SHP77 treated with DMSO at 0.1 percent for 48 hours (cell line): Measurements from ENCODE around the gene PTPN7.
"Not testable (repeated sequence)": the region's sequence is repeated elsewhere in the genome, so short reads cannot be mapped to it uniquely, and the experiment has no call there.

ENCODE experiments used
- DNase-seq: peaks from one replicate; lab custom pipeline; 2025; lab: John Stamatoyannopoulos, UW

The PTPN7 gene

DNA sequence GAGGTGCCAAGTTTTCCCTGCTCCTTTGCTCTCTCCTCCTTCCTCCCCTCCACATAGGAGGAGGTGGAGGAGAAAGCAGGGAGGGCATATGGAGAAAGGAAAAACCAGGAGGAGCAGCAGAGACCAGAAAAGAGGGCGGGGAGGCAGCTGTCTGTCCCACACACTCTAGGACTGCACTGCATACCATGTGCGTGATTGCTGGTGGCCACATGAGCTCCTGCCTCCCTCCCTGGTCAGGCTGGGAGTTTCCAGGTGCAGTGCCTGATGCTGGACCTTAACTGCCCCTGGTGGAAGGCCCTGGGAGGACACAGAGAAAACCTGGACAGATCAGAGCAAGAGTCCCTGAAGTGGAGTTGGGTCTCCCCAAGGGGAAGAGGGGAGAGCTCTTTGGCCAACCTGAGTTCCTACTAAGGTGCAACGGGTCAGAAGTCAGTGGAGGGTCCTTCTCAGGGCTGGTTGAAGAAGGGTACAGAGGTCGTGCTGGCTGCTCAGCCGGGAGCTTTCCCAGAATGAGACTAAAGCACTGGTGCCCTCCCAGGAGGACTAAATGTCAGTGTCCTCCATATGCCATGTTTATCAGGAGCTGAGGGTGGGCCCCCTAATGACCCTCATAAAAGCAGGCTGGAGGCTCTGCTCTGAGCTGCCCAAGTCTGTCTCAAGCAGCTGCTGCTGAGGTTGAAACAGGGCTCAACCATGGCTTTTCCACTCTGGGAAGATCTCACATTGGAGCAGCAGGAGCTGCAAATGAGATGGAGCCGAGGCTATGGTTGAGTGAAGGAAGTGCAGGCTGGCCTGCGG, 29.7 kb upstream of the PTPN7 start:
- no peak for DNase-seq

DNA sequence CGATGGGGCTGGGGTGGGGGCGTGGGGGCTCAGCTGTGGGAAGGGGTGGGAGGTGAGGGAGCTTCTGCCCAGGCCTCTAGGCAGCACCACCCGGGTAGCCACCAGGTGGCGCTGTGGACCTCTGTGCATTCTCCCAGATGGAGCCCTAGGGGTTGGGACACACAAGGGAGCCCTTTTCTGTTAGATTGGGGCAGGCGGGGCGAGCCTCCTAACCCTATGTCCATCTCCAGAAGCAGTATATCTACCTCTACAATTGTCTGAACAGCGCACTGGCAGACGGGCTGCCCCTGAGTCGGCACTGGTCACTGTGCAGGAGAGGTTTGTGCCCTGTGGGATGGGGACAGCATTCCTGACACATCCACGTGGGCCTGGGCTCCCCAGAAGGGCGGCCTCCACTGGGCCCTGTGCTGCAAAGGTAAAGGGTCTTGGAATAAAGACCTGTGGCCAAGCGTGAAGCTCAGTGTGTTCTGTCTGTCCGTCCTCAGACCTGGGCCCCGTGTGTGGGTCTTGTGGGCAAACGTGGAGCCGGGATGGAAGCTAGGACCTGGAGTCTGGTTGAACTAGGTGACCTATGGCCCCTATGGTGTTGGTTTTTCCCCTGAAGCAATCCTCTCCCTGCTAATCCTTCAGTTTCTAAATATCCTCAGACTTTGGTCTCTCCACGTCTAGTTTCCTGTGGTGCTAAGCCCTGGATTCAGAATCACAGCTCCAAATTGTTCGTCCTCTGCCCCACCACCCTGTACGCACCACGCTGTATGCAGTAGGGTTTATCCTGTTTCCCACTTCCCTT, 28.8 kb upstream of the PTPN7 start:
- DNase-seq: no peak

DNA sequence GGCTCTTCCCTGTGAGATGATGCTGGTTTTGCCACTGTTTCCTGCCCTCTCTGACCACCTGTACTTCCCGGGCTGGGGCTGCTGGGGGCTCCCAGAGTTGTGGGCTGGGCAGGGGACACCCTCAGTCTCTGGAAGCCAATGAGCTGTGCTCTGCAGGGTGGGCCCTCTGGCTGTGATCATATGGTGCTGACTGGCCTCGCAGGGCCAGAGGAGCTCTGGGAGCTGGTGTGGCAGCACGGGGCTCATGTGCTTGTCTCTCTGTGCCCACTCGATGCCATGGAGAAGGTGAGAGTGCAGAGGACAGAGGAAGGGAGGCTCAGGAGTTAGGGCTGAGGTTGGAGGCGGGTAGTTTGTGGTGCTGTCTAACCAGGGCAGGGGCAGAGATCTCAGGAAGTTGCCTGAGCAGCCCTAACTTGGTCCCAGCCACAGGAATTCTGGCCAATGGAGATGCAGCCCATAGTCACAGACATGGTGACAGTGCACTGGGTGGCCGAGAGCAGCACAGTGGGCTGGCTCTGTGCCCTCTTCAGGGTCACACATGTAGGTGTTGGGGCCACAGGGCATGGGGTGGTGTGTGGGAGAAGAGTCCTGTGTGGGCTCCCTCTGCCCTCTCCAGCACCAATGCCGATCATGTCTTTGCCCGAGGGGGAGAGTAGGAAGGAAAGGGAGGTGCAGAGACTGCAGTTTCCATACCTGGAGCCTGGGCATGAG, 27.4 kb upstream of the PTPN7 start:
- DNase-seq: no peak

DNA sequence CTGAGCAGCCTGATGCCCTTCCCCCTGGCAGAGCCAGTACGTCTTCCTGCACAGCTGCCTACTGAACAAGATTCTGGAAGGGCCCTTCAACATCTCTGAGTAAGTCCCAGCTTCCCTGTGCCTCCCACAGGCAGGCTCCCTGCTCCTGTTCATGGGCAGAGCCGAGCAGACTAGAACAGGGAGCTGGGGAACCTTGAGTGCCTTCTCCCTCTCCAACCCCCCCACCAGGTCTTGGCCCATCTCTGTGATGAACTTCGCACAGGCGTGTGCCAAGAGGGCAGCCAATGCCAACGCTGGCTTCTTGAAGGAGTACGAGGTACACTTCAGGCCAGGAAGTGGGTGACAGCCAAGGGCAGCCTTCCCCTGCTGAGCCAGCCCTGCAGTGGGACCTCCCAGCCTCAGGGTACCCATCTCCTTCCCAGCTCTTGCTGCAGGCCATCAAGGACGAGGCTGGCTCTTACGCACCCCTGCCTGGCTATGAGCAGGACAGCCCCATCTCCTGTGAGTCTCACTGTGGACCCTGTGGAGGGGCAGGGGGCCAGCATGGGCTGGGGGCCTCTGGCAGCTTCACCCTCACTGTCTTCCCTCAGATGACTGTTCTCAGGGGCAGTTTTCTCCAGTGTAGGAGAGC, 26.8 kb upstream of the PTPN7 start:
- no peak for DNase-seq

DNA sequence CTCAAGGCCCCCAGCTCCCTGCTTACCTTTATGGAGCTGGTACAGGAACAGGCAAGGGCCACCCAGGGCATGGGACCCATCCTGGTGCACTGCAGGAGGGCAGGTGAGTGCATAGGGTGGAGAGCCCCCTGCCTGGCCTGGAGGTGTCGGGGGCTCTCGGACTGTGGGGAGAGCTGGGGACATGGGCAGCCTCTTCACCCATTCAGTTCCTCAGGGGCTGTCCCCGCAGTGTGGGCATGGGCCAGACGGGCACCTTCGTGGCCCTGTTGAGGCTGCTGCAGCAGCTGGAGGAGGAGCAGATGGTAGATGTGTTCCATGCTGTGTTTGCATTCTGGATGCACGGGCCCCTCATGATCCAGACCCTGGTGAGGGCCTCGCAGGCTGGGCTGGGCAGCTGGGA, 25.9 kb upstream of the PTPN7 start:
- DNase-seq: no peak

DNA sequence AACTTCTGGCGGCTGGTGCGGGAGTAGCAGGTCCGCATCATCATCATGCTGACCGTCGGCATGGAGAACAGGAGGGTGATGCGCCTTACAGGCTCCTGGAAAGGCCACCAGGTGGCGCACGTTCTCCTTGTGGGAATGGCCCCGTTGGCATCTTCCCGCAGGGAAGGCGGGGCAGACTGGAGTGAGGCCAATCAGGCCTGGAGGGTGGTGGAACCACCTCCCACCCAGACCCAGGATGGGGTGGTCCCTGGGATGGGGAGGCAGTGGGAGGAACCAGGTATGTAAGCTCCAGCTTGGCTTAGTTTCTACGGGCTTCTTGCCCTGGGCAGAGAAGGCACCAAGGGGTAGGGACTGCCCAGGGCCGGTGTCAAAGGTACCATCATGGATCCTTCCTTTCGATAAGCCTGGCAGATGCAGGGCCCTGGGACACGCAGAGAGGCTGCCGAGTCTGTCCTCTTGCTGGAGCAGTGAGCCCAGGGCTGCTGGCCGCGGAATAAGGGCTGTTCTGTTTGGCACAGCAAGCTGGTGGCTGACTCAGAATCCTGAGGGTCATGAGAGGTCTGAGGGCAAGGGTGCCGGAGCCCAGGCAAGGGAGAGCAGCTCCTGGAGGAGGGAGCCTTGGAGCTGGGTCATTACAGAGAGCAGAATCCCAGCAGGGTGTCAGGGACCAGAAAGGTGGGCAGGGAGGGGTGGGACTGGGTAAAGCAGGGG, 24.5 kb upstream of the PTPN7 start:
- DNase-seq: peak; percentile 71

DNA sequence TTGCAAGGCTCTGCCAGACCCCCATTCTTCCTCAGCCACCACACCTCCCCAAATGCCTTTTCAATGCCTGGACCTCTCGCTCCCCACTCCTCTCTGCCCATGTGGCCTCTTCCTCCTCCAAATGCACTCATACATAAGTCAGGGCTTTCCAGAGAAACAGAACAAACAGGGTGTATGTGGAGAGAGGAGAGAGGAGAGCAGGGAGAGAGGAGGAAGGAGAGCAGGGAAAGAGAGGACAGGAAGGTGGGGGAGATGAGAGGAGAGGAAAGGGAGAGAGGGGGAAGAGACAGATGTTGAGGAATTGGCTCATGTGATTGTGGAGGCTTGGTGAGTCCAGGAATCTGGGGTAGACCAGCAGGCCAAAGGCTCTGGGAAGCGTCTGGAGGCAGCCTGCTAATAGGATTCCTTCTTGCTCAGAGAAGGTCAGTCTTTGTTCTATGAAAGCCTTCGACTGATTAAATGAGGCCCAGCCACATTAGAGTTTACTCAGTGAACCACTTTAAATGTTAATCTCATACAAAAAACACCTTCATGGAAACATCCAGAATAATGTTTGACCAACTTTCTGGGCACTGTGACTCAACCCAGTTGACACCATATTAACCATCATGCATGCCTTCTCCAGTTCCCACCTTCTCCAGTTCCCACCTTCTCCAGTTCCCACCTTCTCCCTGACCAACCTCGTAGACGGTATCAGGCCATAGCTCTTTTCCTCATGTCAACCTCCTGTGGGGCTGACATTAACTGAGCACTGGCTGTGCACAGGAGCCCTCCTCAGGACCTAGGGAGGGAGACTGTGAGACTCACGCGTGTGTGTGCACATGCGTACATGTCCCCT, 21.9 kb upstream of the PTPN7 start:
- DNase-seq: no peak

DNA sequence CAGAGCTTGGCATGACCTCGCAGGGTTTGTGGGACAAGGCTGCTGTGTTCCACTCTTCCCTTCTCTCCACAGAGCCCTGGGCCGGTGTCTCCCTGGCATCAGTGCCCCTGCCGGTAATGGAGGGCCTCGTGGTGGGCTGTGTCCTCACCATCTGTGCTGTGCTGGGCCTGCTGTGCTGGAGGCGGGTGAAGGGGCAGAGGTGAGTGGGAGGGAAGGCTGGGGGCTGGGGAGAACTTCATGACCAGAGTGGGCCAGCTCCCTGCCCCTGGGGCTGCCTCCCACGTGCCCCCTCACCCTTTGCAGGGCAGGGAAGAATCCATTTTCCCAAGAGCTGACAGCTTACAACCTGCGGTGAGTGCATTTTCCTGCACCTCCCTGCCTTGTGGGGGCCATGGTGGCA, 21.2 kb upstream of the PTPN7 start:
- no peak for DNase-seq

DNA sequence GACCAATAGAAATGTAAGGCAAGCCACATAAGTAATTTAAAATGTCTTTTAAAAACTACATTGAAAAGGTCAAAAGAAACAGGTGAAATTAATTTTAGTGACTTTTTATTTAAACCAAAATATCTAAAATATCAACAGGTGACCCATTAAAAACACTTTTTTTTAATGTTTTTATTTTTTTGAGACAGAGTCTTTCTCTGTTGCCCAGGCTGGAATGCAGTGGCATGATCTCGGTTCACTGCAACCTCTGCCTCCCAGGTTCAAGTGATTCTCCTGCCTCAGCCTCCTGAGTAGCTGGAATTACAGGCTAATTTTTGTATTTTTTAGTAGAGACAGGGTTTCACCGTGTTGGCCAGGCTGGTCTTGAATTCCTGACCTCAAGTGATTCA, 20.3 kb upstream of the PTPN7 start:
- not testable (repeated sequence) for DNase-seq

DNA sequence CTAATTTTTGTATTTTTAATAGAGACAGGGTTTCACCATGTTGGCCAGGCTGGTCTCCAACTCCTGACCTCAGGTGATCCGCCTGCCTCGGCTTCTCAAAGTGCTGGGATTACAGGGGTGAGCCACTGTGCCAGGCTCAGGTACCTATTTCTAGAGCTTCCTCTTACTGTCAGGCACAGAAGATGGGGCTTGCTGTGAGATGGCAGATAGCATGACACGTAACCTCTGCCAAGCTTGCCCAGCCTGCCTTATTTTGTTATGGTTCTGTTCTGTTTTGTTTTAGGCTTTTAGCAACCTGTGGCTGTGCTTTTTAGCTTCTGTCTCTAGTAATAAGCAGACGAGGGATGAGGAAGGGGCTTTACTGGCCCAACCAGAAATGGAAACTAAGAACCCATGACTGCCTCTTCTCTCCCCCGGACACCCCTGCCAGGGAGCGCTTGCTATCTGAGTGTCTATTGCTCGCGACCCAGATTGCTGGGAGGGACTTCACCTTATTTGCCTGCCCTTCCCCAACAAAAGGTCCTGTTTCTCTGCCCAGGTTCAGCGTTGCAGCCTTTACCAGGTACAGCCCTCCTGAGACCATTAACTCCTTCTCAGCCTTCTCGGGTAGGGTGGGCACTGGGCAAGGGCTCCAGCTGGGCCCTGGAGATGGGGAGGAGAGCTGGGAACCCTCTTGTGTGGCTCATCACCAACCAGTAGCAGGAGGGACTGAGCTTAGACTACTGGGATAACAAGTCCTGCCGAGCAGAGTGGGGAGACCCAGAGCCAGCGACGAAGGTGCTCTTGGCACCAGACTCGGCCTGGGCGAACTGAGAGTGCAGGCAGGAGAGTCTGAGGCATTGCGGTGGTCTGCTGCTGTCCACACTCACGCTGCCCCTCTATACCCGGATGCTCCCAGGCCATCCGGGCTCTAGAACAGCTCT, 19.7 kb upstream of the PTPN7 start:
- no peak for DNase-seq

DNA sequence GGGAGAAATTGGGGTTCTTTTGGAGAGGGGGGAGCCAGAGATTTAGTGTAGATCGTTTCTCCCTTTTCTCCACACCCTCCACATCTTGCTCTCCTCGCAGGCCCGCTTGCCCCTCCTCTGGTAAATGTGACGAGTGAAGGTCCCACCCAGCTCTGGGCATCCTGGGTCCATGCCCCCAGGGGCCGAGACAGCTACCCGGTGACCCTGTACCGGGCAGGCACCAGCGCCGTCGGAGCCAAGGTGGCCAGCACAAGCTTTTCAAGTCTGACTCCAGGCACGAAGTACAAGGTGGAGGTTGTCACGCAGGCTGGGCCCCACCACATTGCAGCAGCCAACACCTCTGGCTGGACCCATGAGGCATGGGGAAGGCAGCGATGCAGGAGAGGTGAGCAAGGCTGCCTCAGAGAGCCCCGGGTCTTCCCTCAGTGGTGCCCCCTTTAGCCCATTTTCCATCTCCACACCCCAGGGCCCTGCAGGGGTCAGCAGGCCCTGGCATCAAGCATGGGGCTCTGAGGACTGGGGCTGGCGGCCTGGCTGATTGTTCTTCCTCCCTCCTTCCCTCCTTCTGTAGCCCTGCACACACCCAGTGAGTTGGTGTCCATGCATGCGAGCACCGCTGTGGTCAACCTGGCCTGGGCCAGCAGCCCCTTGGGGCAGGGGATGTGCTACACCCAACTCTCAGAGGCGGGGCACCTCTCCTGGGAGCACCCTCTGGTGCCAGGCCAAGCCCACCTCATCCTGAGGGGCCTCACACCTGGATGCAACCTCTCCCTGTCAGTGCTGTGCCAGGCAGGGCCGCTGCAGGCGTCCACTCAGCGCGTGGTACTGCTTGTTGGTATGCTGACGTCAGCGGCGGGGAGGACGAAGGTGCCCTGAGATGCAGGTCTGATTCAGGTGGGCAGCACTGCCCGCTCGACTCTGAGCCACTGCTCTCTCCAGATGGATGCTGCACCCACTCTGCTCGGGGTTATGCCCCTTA, 16.8 kb upstream of the PTPN7 start:
- DNase-seq: no peak

DNA sequence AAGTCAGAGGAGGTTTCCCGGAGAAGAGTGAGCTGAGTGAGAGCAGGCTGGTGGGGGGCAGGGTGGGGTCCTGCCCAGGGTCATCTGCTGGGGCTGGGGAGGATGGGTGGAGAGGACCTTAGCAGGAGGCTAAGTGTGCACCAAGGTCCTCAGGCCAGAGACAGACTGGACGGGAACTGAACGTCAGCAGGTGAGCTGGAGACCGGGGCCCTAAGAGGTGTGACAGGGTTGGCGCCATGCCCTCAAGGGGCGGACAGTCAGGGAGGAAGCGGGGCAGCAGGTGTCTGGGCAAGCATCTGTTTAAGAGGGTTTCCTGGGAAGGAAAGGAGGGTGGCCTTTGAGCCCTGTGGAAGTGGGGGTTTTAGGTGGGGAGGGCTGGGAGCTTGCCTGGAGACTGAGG, 13.6 kb upstream of the PTPN7 start:
- DNase-seq: no peak

DNA sequence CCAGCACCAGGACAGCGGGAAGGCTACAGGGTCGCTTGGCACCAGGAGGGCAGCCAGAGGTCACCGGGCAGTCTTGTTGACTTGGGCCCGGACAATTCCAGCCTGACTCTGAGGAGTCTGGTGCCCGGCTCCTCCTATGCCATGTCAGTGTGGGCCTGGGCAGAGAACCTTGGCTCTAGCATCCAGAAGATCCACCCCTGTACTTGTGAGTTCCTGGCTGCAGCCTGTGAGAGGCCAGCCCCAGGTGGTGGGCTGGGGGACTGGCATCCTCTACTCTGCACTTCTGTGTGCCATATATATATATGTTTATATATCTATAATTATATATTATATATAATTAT, 11.6 kb upstream of the PTPN7 start:
- no peak for DNase-seq

DNA sequence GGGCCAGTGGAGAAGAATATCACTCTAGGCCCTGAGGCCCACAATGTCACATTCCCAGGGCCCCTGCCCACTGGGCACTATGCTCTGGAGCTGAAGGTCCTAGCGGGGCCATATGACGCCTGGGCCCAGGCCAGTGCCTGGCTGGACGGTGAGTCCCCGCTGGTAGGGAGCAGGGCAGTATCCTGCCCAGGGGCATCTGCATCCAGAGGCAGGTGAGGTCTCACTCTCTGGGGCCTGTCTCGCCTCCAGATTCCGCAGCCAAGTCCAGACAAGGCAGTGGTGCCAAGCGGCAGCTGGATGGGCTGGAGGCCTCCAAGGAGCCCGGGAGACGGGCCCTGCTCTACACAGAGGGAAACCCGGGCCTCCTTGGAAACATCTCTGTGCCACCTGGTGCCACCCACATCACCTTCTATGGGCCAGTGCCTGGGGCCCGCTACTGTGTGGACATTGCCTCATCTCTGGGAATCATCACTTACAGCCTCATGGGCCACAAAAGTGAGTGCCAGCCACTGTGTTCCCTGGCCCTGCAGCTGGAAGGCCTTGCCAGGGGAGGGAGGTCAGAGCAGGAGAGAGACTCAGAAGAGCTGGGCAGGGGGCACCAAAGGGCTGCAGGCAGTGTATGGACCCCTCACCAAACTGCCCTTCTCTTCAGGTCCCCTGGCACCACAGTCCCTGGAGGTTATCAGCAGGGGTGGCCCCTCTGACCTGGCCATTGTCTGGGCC, 11.1 kb upstream of the PTPN7 start:
- DNase-seq: no peak

DNA sequence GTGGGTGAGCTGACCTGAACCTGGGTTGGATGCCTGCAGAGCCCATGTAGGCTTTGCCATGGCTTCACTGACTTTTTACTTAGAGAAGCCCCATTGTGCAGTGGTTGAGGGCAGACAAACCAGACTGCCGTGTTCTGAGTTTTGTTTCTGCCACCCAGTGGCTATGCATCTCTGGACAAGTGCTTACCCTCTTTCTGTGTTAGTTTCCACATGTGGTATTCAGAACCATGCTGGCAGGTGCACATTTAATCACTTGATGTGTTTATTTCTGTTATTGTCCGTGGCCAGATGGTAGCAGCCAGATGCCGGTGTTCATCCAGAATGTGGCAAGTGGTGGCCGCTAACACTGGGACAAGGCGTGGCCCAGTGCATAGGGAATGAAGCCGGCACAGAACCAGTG, 10.3 kb upstream of the PTPN7 start:
- no peak for DNase-seq

DNA sequence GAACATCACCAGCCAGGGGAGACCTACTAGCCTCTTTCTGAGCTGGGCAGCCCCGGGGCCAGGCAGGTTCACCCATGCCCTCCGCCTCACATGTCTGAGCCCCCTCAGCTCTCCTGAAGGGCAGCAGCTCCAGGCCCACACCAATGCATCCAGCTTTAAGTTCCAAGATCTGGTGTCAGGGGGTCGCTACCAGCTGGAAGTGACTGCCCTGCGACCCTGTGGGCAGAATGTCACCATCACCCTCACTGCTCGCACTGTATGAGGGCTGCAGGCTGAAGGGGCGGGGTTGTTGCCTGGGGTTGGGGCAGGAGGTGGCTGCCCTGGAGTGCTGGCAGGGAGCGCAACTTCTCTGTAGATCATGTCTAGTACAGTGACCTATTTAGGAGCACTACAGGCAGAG, 8.5 kb upstream of the PTPN7 start:
- DNase-seq: no peak

DNA sequence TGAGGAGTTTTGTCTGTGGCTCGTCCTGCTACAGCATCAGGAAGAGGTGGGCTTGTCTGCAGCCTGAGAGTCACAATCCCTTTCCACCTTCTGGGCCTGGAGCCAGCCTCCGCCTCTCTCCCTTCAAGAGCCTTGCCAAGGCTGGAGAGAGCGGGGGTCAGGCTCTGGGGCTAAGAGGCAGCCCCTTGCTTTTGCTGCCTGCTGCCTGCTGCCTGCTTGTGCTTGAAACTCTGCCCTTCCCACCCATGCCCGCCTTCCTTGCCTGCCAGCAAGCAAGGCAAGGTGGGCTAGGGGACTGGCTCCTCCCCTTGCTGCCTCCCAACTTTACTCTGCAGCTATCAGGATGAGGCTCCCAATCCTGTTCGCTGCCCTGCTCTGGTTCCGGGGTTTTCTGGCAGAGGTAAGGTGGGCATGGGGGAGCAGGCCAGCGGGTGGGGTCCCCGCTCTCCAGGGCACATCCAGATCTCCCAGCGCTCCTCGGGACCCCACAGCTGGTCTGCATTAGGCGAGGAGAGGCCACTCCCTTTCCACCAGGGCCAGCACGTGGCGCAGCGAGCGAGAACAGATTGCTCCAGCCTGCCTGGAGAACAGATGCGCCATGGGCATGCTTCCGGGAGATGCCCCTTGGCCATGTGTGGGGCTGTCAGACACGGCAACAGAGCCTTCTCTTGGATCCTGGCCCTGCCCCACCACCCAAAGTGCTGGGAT, 7.5 kb upstream of the PTPN7 start:
- DNase-seq: no peak
